Amniotic stem cell (primary cell): ENCODE data around the gene ARHGAP31.
A peak's percentile ranks its signal among the peaks of the same experiment; 100 is the strongest.

ENCODE experiments used
- DNase-seq: peaks from one replicate; lab custom pipeline; 2025; lab: John Stamatoyannopoulos, UW

The ARHGAP31 gene

GRCh38 chr3:119436977-119437376 lies 142.8 kb downstream of the ARHGAP31 start:
- no peak for DNase-seq

GRCh38 chr3:119437691-119438258 lies 143.6 kb downstream of the ARHGAP31 start:
- no peak for DNase-seq

DNA sequence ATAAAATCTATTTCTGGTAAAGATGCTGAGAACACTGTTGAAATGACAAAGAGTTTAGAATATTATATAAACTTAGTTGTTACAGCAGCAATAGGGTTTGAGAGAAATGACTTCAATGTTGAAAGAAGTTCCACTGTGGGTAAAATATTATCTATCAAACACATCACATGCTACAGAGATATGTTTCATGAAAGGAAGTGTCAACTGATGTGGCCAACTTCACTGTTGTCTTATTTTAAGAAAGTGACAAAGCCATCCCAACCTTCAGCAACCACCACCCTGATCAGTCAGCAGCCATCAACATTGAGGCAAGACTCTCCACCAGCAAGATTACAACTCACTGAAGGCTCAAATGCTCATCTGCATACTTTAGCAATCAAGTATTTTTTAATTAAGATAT lies 149.0 kb downstream of the ARHGAP31 start:
- DNase-seq: no peak

- DNase-seq: no peak
Measured at GRCh38 chr3:119444590-119444989, 150.4 kb downstream of the ARHGAP31 start.

GRCh38 chr3:119453822-119454221 lies 159.6 kb downstream of the ARHGAP31 start:
- DNase-seq: no peak

- no peak for DNase-seq
Measured at GRCh38 chr3:119456469-119456868, 162.3 kb downstream of the ARHGAP31 start.

- DNase-seq: no peak
Measured at GRCh38 chr3:119457246-119457645, 163.1 kb downstream of the ARHGAP31 start.

GRCh38 chr3:119463171-119464169 lies 169.3 kb downstream of the ARHGAP31 start, which contains the start of gene TMEM39A:
TSS of gene TMEM39A (minus strand) at chr3:119463615. CDS start at chr3:119462074, 1,541 bp downstream.
- DNase-seq: peak; percentile 98

- no peak for DNase-seq
Measured at GRCh38 chr3:119468041-119468440, 173.9 kb downstream of the ARHGAP31 start.

DNA sequence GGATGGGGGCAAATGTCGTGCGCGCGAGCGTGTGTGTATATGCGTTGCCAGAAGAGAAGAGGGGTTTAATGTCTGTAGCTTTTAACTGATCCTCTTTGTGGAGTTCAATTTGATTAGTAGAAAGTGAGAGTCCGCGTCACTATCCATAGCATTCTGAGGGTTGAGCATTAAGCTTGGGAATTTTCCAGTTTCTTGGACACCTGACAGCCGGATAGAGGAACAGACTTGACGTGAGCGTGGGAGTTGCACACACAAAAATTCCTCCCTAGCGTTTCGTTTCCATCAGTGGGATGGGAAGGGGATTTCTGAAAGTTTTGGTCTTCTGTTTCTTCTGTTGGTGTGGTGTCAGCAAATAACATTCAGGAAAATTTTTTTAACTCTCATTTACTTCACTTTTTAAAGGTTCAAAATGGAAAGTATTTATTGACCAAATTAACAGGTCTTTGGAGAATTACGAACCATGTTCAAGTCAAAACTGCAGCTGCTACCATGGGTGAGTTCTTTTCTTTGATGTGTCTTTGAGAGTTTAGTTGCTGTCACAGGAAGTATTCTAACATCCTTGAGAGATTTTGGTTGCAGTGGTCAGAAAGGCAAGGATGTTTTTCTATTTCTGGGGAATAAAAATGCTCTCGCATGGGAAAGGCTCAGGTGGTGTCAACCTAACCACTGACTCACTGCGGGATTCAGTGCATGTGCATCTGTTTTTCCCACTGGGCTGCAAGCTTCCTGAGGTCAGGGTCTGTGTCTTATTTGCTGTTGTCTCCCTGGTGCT lies 175.4 kb downstream of the ARHGAP31 start:
- DNase-seq: no peak
